GM23248 (cell line): ENCODE data around the gene HMG20B. TPM values are rescaled to one million over a fixed set of nuclear protein-coding genes. Genes with fewer than 3 reads are reported as not detected.

Experiments
- DNase-seq: peaks from one replicate; pipeline ENCODE4 v3.0.0-alpha.2; 2015
- H2AFZ ChIP-seq: fragments of 200-600 bp; sonication (generic); 2 replicates; pipeline ENCODE4 v1.6.1; 2016; ENCODE audit warnings: antibody characterized with exemption
- H3F3A ChIP-seq: fragments of 200-600 bp; sonication (generic); 2 replicates; pipeline ENCODE4 v1.6.1; 2016; ENCODE audit warnings: mild to moderate bottlenecking, antibody characterized with exemption, mixed run types; ENCODE audit not compliant: insufficient read depth
- H3K27ac ChIP-seq: fragments of 200-600 bp; sonication (generic); 2 replicates; pipeline ENCODE4 v1.5.1; 2016; ENCODE audit warnings: mild to moderate bottlenecking
- H3K27me3 ChIP-seq: fragments of 200-600 bp; sonication (generic); replicated peaks from 2 replicates; pipeline ENCODE4 v1.6.1; 2016; ENCODE audit warnings: mild to moderate bottlenecking; ENCODE audit not compliant: insufficient read depth
- H3K36me3 ChIP-seq: fragments of 200-600 bp; sonication (generic); 2 replicates; pipeline ENCODE4 v1.6.1; 2016; ENCODE audit warnings: low read depth, mild to moderate bottlenecking
- H3K4me1 ChIP-seq: fragments of 200-600 bp; sonication (generic); 2 replicates; pipeline ENCODE4 v1.6.1; 2016; ENCODE audit warnings: mild to moderate bottlenecking; ENCODE audit not compliant: insufficient read depth
- H3K4me2 ChIP-seq: fragments of 200-600 bp; sonication (generic); one replicate; pipeline ENCODE4 v1.6.1; 2016; ENCODE audit warnings: mild to moderate bottlenecking; ENCODE audit not compliant: unreplicated experiment
- H3K4me3 ChIP-seq: fragments of 200-600 bp; sonication (generic); 2 replicates; pipeline ENCODE4 v1.5.1; 2016; ENCODE audit warnings: mild to moderate bottlenecking
- H3K79me2 ChIP-seq: fragments of 200-600 bp; sonication (generic); 2 replicates; pipeline ENCODE4 v1.6.1; 2016; ENCODE audit warnings: mild to moderate bottlenecking; ENCODE audit not compliant: insufficient read depth
- H3K9ac ChIP-seq: fragments of 200-600 bp; sonication (generic); 2 replicates; pipeline ENCODE4 v1.6.1; 2016; ENCODE audit warnings: mild to moderate bottlenecking
- H3K9me2 ChIP-seq: fragments of 200-600 bp; sonication (generic); 2 replicates; pipeline ENCODE4 v1.6.1; 2016; ENCODE audit warnings: mixed run types, mild to moderate bottlenecking, moderate library complexity; ENCODE audit not compliant: insufficient read depth
- H3K9me3 ChIP-seq: fragments of 200-600 bp; sonication (generic); one replicate; pipeline ENCODE4 v1.6.1; 2017; ENCODE audit warnings: low read depth
- H4K20me1 ChIP-seq: fragments of 200-600 bp; sonication (generic); 2 replicates; pipeline ENCODE4 v1.6.0; 2016; ENCODE audit not compliant: insufficient read depth
- EZH2 ChIP-seq: fragments of 200-600 bp; sonication (generic); IDR thresholded peaks from 2 replicates; pipeline ENCODE4 v1.6.1; 2018; ENCODE audit warnings: antibody characterized with exemption, mild to moderate bottlenecking; ENCODE audit not compliant: insufficient read depth, poor library complexity, severe bottlenecking
- EZH2phosphoT487 ChIP-seq: fragments of 200-600 bp; sonication (generic); IDR thresholded peaks from 2 replicates; pipeline ENCODE4 v1.6.1; 2018; ENCODE audit warnings: antibody characterized with exemption, moderate library complexity, mild to moderate bottlenecking, low read depth; ENCODE audit not compliant: insufficient read depth
- WGBS, 2 experiments: methylation state at CpG; one replicate each; pipeline ENCODE4 v1.1.6; 2015 to 2017; ENCODE audit warnings: low lambda C conversion rate in 2 of 2, low coverage in 1 of 2; ENCODE audit errors: missing lambda C conversion rate in 2 of 2; 5-methylcytosine and 5-hydroxymethylcytosine counted together
- in situ Hi-C: fragments of 300-500 bp; cut with MboI; formaldehyde crosslinking; loops from 2 replicates; pipeline ENCODE4 v1.15.0; 2020
- polyA plus RNA-seq: library from polyadenylated mRNA; unstranded; fragments of >200 nt; fragmentation: Nextera tagmentation; extraction: Ambion mirVana; gene quantifications from 2 replicates; pipeline ENCODE4 v1.2.1, GENCODE V29; 2016
- total RNA-seq: library from RNA; depleted of rRNA; stranded (reverse); fragments of >200 nt; shearing (Covaris generic); gene quantifications from 2 replicates; pipeline ENCODE4 v1.2.3, GENCODE V29; 2014

HMG20B gene
- total and polyA plus RNA-seq, 2 experiments from 2014 or later, result 83.9 to 112 TPM

- no peak for DNase-seq
- H3F3A ChIP-seq, result no peaks in the 10 kb centered on the region; the same call in 1 of the 2 replicates
- in situ Hi-C loops, result loop anchor here (25.0 kb wide), 1 partner anchor 300 kb away; no protein-coding TSS in a partner anchor
- no peaks in the 10 kb centered on the region for H3K79me2 ChIP-seq
- H3K9me3 ChIP-seq, result no peaks in the 10 kb centered on the region
- H3K27me3 ChIP-seq, result no peaks in the 10 kb centered on the region
- no peaks in the 10 kb centered on the region for H4K20me1 ChIP-seq
- H2AFZ ChIP-seq, result no peak overlapping the region
- H3K9me2 ChIP-seq, result no peaks in the 10 kb centered on the region
- H3K36me3 ChIP-seq, result no peaks in the 10 kb centered on the region
- H3K27ac ChIP-seq, result no peak overlapping the region
- H3K4me1 ChIP-seq, result no peaks in the 10 kb centered on the region
- WGBS, 2 experiments, result 94 to 97% methylated on average over 34 to 36 of the region's 36 CpGs
- H3K9ac ChIP-seq, result no peak overlapping the region
- H3K4me2 ChIP-seq, result no peak overlapping the region
- no peak for TF ChIP-seq EZH2
- no peak for TF ChIP-seq EZH2phosphoT487
- no peak overlapping the region for H3K4me3 ChIP-seq
Measured at GRCh38 chr19:3611841-3612240, 39.1 kb downstream of the HMG20B start.

- Histone ChIP-seq H4K20me1 (no peaks in the 10 kb centered on the region), H3K9me3 (no peaks in the 10 kb centered on the region), H3K36me3 (no peaks in the 10 kb centered on the region), H3K27me3 (no peaks in the 10 kb centered on the region), H3K4me1 (no peaks in the 10 kb centered on the region), H3K4me3 (no peak overlapping the region), H3K79me2 (no peaks in the 10 kb centered on the region), H3K27ac (no peak overlapping the region), H3K9ac (no peak overlapping the region), H3F3A (no peaks in the 10 kb centered on the region; the same call in 1 of the 2 replicates), H2AFZ (no peak overlapping the region), H3K9me2 (no peaks in the 10 kb centered on the region), H3K4me2 (no peak overlapping the region)
- TF ChIP-seq EZH2, result no peak
- no peak for TF ChIP-seq EZH2phosphoT487
- 96 to 99% methylated on average over 31 to 32 of the region's 33 CpGs for WGBS, 2 experiments
- in situ Hi-C loops, result loop anchor here (25.0 kb wide), 1 partner anchor 300 kb away; no protein-coding TSS in a partner anchor
- no peak for DNase-seq
Measured at GRCh38 chr19:3612330-3612729, 39.6 kb downstream of the HMG20B start.

GRCh38 chr19:3612901-3613741, 40.4 kb downstream of the HMG20B start:
- Histone ChIP-seq H3K4me1 (no peaks in the 10 kb centered on the region), H4K20me1 (no peaks in the 10 kb centered on the region), H3F3A (no peaks in the 10 kb centered on the region), H3K27me3 (no peaks in the 10 kb centered on the region), H3K27ac (no peak overlapping the region), H3K9ac (no peak overlapping the region), H3K36me3 (no peaks in the 10 kb centered on the region), H3K9me2 (no peaks in the 10 kb centered on the region), H3K79me2 (no peaks in the 10 kb centered on the region), H2AFZ (no peak overlapping the region), H3K9me3 (no peaks in the 10 kb centered on the region), H3K4me3 (no peak overlapping the region), H3K4me2 (no peak overlapping the region)
- TF ChIP-seq EZH2phosphoT487 (no peak), EZH2 (no peak)
- WGBS, 2 experiments, result 88 to 89% methylated on average over 34 to 76 of the region's 79 CpGs
- in situ Hi-C loops, result loop anchor here (25.0 kb wide), 1 partner anchor 301 kb away; no protein-coding TSS in a partner anchor
- DNase-seq, result peak; percentile 19

- Histone ChIP-seq H3K4me2 (no peak overlapping the region), H3K9me3 (no peaks in the 10 kb centered on the region), H3K9me2 (no peaks in the 10 kb centered on the region), H3K9ac (no peak overlapping the region), H2AFZ (no peak overlapping the region), H4K20me1 (no peaks in the 10 kb centered on the region), H3K27me3 (no peaks in the 10 kb centered on the region), H3K36me3 (no peaks in the 10 kb centered on the region), H3F3A (no peaks in the 10 kb centered on the region), H3K27ac (no peak overlapping the region), H3K4me3 (no peak overlapping the region), H3K4me1 (no peaks in the 10 kb centered on the region), H3K79me2 (no peaks in the 10 kb centered on the region)
- no peak for TF ChIP-seq EZH2
- TF ChIP-seq EZH2phosphoT487, result no peak
- in situ Hi-C loops, result loop anchor here (25.0 kb wide), 1 partner anchor 302 kb away; no protein-coding TSS in a partner anchor
- 93 to 97% methylated on average over 27 to 39 of the region's 39 CpGs for WGBS, 2 experiments
- DNase-seq, result no peak
Measured at GRCh38 chr19:3613818-3614661, 41.3 kb downstream of the HMG20B start.
